GM12878 (cell line): ENCODE results near the gene MRNIP. TPM values are rescaled to one million over a fixed set of nuclear protein-coding genes. Genes with fewer than 3 reads are reported as not detected.

Experiments
- BACH1 ChIP-seq: fragments of 450-650 bp; IDR thresholded peaks from 2 replicates; pipeline ENCODE4 v1.6.1; 2017; ENCODE audit warnings: mild to moderate bottlenecking, borderline replicate concordance
- CREM ChIP-seq: IDR thresholded peaks from 2 replicates; pipeline ENCODE4 v1.6.1; 2014; ENCODE audit warnings: antibody characterized with exemption, low read depth
- FOXM1 ChIP-seq: IDR thresholded peaks from 2 replicates; pipeline ENCODE4 v1.6.1; 2012; ENCODE audit warnings: low read depth, mild to moderate bottlenecking, inconsistent platforms, low read length, moderate library complexity
- IKZF1 ChIP-seq: fragments of 450-650 bp; conservative IDR thresholded peaks from 2 replicates; pipeline ENCODE4 v1.6.1; 2017; ENCODE audit warnings: antibody characterized with exemption, mild to moderate bottlenecking
- KDM1A ChIP-seq: fragments of 200-600 bp; sonication (generic); IDR thresholded peaks from 2 replicates; pipeline ENCODE4 v1.6.1; 2016; ENCODE audit warnings: borderline replicate concordance
- NFIC ChIP-seq: IDR thresholded peaks from 2 replicates; pipeline ENCODE4 v1.6.1; 2012; ENCODE audit warnings: low read depth, mild to moderate bottlenecking, inconsistent platforms, low read length, moderate library complexity
- RUNX3 ChIP-seq: IDR thresholded peaks from 2 replicates; pipeline ENCODE4 v1.6.1; 2012; ENCODE audit warnings: low read length, inconsistent platforms
- YBX1 ChIP-seq: fragments of 450-650 bp; IDR thresholded peaks from 2 replicates; pipeline ENCODE4 v1.6.1; 2016; ENCODE audit warnings: antibody characterized with exemption
- polyA plus RNA-seq, 11 experiments: library from polyadenylated mRNA; depleted of rRNA in 4 of 11; unstranded in 6 of 11; stranded (reverse) in 5 of 11; fragments of >200 nt; fragmentation: Nextera tagmentation in 4 of 11; fragmentation: Illumina TruSeq in 1 of 11; extraction: Ambion mirVana in 4 of 11; extraction: Trizol in 1 of 11; gene quantifications; 1 replicate in 1 of 11; 2 replicates in 10 of 11; pipeline versions ENCODE4 v1.2.1 to v1.2.3, GENCODE V29; 2011 to 2016; ENCODE audit warnings: inconsistent platforms in 2 of 11, missing spikeins in 2 of 11, low read depth in 1 of 11
- total RNA-seq, 4 experiments: library from RNA; depleted of rRNA in 3 of 4; stranded (reverse); fragments of >200 nt in 3 of 4; fragmentation: Illumina TruSeq in 1 of 4; extraction: Trizol in 1 of 4; gene quantifications; 2 replicates each; pipeline versions ENCODE4 v1.2.1 to v1.2.3, GENCODE V29; 2013 to 2021
- TF ChIP-seq, protein P1 (sequence below): IDR thresholded peaks from 2 replicates; pipeline ENCODE4 v1.6.1; 2012; ENCODE audit warnings: improper control_type of control experiment, low read depth, low read length; ENCODE audit not compliant: insufficient replicate concordance

Gene MRNIP
- total and polyA plus RNA-seq, 10 of the 15 experiments (the other 5 are each of a cell fraction or from before 2014, with no cell fraction given) = 2.4 to 30.4 (median 13.1) TPM

DNA sequence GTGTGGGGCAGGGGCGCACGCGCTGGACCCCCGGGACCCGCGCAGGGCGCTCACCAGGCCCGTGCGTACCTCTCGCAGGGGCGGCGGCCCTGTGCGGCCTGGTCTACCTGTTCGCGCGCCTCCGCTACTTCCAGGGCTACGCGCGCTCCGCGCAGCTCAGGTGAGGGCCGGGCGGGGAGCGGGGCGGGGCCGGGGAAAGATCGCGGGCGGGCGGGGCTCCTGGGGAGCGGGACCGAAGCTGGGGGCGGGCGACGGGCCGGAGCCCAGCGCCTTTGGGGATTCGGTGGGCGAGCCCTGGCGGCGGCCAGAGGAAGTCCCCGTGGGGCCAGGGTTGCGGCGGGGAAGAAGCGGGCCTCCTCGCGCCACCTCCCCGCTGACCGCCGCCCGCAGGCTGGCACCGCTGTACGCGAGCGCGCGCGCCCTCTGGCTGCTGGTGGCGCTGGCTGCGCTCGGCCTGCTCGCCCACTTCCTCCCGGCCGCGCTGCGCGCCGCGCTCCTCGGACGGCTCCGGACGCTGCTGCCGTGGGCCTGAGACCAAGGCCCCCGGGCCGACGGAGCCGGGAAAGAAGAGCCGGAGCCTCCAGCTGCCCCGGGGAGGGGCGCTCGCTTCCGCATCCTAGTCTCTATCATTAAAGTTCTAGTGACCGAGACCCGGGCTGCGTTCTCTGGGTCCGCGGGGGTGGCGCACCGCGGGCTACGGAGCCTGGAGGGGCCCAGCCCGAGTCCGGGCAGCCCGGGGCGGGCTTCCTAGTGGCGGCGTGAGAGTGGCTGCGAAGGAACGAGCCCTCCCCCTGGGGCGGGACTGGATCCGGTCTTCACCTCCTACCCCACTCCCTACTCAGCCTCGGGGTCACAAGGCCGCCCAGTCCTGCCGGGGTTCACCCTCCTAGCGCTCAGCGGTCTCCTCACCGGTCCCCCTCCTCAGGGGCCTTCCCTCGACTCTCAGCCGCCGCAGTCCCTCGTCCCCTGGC is 62.5 kb downstream of the MRNIP start (continued):
- TF ChIP-seq RUNX3 (peak; percentile 74), IKZF1 (peak; percentile 91), FOXM1 (no peak), NFIC (no peak), KDM1A (no peak), CREM (no peak), YBX1 (no peak), BACH1 (peak; percentile 90)
- TF ChIP-seq, protein P1, sequence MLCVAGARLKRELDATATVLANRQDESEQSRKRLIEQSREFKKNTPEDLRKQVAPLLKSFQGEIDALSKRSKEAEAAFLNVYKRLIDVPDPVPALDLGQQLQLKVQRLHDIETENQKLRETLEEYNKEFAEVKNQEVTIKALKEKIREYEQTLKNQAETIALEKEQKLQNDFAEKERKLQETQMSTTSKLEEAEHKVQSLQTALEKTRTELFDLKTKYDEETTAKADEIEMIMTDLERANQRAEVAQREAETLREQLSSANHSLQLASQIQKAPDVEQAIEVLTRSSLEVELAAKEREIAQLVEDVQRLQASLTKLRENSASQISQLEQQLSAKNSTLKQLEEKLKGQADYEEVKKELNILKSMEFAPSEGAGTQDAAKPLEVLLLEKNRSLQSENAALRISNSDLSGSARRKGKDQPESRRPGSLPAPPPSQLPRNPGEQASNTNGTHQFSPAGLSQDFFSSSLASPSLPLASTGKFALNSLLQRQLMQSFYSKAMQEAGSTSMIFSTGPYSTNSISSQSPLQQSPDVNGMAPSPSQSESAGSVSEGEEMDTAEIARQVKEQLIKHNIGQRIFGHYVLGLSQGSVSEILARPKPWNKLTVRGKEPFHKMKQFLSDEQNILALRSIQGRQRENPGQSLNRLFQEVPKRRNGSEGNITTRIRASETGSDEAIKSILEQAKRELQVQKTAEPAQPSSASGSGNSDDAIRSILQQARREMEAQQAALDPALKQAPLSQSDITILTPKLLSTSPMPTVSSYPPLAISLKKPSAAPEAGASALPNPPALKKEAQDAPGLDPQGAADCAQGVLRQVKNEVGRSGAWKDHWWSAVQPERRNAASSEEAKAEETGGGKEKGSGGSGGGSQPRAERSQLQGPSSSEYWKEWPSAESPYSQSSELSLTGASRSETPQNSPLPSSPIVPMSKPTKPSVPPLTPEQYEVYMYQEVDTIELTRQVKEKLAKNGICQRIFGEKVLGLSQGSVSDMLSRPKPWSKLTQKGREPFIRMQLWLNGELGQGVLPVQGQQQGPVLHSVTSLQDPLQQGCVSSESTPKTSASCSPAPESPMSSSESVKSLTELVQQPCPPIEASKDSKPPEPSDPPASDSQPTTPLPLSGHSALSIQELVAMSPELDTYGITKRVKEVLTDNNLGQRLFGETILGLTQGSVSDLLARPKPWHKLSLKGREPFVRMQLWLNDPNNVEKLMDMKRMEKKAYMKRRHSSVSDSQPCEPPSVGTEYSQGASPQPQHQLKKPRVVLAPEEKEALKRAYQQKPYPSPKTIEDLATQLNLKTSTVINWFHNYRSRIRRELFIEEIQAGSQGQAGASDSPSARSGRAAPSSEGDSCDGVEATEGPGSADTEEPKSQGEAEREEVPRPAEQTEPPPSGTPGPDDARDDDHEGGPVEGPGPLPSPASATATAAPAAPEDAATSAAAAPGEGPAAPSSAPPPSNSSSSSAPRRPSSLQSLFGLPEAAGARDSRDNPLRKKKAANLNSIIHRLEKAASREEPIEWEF = no peak
